ENCODE results near the gene RNF220.
A peak's percentile ranks its signal among the peaks of the same experiment; 100 is the strongest.

The RNF220 gene

DNA sequence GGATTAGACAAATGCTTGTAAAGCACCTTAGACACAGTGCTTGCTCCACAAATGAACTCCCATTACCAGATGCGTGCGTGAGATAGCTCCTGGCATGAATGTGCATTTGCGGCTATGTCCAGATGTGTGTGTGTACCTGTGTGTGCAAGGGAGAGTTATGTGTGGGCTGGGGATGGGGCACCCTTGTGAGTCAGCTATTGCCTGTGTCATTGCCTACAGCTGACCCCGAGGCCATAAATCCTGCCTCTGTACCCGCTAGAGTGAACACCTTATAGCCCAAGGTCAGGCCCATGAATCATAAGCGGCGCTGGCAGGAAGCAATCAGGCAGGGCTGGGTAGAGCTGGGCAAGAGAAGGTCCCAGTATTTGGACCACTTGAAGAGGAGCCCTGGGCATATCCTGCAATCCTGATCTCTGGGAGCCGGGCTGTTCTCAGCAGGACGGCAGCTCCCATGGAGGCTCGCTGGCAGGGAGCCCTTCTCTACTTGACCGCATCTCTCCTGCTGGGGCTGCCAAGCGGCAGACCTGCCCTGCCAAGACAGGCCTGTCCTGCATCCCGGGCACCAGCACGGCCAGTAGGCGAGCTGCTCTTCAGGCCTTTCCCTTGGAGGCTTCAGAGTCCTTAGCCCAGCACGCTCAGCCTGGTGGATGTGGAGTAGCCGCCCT is 182.9 kb downstream of the RNF220 start:
- peak; percentile 42 for DNase-seq (ENCODE audit: low read depth, low spot score)

DNA sequence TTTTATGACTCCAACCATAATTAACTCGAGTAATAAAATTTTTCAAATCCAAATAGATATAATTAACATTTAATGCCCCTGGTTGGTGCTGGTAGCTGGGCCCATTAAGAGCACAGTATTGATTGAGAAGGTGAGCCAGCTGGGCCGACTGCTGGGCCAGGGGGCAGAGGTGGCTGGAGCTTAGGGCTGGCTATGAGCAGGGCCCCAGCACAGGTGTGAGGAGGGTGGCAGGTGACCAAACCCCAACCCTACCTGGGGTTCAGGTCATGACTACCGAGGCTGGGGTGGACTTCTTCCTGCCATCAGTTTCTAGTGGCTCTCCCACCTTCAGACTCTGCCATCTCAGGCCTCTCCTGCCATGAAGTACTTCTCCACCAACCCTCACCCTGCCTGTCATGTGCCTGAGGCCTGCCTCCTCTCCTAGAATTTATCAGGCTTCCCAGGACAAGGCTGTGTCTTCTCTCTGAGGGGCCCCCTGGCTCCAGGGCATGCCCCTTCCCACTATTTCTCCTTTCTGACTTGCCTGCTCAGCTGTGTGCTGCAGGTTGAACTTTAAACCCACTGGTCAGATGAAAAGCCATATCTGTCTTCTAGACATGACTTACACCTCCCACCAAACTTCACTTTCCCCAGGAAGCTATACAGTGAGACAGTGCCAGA is 183.6 kb downstream of the RNF220 start:
- no peak for DNase-seq (ENCODE audit: low read depth, low spot score)

DNA sequence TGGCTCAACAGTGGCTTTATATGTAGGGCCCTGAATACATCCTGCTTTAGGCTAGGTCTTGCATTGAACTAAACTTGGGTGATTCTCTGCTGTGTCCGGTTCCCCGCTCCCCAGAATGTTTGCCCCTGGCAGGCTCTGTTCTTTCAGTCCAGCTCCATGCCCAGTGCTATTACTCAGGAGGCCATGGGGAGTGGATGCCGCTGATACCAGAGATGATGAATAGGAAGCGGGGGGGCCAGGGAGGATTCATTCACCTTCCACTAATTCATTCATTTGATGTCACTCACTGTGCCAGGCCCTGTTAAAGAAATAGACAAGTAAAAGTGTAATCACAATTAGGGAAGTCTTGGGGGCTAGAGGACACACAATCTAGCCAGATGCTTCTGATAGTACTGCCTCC is 185.4 kb downstream of the RNF220 start:
- DNase-seq (ENCODE audit: low read depth, low spot score) = no peak

DNA sequence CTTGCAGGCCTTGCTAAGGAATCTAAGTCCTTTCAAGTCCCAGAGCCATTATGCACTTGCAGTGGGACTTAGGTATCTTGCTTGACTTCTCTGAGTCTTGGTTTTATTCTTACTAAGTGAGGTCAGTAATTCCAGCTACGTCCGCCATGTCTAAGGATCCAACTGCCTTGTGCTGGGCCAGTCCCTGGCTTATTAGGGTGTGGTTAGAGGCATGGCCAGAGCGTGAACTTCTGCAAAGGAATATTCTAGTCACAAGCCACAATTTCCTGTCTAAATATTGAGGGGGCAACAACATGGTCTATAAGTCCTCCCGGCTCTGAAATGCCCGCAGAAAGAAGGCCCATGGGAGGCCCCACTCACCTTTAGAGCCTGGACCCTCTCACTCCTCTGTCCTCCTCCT is 186.3 kb downstream of the RNF220 start:
- no peak for DNase-seq (ENCODE audit: low read depth, low spot score)

DNA sequence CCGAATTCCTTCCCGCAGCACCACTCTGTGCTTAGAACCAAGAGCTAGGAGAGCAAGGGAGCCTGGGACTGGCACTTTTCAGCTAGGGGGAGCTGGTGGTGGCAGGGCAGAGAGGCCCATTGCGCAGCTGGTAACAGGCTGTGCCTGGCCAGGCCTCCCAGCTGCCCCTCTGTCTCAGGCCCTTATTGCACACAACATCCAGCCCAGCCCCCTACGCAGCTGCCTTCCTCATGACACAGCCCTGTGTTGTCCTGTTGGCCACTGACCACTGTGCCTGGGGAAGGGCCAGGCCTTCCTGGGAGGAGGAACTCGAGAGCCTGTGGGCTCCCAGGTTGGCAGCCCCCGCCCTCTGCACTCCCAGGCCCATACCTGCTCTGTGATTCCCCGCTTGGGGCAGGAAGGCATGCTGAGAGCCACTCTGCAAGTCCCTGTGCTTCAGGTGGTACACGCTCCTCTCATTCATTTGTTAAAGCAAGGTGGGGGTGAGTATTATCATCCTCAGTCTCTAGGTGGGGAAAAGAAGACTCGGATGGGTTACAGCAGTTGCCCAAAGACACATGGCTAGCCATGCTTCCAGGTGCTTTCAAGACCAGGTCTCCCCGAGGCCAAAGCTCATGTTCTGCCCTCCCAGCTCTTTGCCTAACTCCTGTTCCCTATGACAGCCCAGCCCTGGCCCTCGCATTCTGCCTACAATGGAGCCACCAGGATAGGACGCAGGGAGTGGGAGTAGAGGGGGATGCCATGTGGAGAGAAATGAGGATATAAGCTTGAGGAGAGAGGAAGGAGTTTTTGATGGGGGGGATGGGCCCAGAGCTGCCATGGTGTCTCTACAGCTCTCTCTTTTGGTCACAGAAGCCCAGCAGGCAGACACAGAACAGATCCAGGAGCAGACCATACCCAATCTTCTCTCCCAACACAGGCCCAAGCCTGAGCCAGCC is 187.4 kb downstream of the RNF220 start:
- no peak for DNase-seq (ENCODE audit: low read depth, low spot score)

DNA sequence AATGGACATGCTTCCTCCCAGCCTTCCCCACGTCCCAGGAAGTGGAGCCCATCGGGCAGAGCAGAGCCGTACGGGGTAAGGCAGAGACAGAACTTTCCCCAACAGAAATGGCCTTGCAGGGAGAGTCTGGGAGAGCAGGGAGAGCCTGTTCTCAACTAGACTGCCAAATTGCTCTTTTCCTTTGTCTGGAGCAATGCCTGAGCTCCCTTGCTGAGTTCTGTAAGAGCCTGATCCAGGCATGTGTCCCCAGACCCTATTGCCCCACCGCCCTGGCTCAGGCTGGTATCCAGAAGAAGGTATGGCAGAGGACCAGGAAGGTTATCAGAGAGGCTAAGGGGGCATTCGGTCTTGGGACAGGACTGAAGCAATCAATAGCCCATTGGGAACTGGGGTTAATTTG is 189.3 kb downstream of the RNF220 start:
- DNase-seq (ENCODE audit: low read depth, low spot score) = no peak

DNA sequence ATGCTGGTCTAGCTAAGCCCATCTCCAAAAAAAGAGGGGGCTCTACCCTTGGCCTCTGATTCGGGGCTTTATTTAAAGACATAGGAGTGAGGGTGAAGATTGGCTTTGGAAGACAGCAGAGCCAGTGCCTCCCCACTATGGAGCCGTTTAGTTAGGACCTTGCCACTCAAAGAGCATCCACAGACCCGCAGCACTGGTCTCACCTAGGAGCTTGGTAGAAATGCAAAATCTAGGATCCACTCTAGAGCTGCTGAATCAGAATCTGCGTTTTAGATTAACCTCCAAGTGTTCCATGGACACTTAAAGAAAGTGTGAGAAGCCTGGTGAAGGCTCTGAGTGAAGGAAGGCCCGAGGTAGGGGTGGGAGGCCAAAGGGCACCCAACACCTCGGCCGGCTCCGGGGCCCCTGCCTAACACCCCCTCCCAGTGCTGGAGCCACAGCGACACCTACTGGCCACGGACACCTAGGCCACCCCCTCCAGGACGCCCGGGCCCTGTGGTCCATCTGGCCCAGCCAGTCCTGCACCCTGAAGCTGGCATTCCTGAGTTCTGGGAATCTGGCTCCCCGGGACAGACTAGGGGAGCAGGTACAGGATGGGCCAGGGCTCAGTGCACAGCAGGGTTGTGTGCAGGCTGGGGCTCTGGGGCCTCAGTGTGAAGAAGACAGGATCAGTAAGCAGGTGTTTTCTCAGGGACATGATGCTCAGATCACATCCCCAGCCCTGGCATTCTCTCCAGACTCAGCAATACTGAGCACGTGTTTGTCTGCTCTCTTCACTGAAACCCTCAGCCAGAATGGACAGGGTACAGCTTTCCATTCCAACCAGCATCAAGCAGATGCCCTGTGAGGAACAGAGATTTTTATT is 190.0 kb downstream of the RNF220 start:
- peak; percentile 83 for DNase-seq (ENCODE audit: low read depth, low spot score)

DNA sequence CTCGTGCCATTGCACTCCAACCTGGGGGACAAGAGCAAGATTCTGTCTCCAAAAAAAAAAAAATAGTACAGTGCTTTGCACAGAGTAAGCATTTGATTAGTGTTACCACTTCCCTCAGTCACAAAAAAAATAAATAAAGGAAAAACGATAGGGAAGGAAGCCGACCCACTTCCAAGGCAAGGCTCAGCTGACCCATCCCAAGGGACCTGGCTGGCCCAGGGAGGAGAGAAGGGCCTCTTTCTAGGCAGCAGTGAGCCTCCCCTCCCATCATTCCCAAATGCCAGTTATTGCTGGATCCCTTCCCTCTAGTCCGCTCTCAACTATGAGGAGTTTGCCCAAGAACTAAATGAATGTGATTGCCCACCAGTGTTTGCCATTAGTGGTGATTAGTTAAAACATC is 191.5 kb downstream of the RNF220 start:
- DNase-seq (ENCODE audit: low read depth, low spot score) = no peak

DNA sequence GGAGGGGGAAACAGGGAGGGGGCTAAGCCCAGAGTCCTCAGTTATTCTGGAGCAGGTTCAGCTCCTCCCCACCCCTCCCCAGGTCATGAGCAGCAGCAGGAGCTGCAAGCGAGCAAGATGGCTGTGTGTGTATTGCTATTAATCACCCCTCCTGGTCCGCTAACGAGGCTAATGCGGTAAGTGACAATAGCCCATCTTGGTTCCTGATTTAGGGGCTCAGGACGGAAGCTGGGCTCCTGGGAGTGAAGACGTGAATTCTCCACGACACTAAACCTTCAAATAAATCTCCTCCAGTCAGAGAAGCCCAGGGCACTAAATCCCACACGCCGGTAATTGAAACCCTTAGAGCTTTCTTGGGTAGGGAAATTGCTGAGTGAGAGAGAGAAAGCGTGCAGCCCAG is 193.1 kb downstream of the RNF220 start:
- no peak for DNase-seq (ENCODE audit: low read depth, low spot score)

DNA sequence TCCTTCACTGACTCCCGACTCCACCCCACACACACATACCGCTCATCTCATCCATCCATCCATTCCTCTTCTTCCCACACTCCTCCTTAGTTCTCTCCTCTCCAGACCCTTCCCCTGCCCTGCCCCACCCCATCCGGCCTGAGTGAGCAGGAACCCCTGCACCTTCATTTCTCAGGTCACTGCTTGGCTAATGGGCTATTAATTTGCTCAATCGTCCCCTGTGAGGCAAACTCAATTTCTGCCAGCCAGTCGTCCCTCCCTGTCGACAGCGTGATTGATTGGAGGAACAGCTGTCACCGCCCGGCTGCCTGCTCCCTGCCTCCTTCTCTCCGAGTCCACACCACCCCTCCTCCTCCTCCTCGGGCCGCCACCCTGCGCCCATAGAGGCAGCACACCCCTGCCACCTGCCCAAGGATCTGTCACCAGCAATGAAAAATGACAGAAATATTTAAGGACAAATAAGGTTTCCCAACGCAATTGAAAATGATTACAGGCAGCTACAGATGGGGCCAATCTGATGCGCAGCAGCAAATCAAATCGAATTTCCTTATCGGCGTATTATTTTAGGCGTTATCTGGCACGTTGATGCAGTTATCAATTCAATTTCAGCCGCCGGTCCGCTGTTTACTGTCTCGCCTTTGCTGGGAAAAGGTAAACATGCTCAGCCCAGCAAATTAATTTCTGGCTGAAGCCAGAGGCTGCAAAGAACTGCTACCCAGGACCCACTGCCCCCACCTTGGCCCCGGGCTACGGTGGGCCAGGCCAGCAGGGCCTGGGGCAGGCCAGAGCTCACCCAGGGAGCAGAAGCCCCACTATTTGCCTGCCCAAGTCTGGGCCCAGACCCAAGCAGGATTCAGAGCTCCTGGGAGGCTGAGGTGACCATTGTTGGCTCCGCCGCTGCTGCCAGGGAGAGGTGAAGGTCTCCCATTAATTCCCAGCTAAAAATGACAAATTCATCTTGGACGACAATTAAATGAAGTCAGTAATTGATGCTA is 197.9 kb downstream of the RNF220 start:
- DNase-seq (ENCODE audit: low read depth, low spot score) = no peak

DNA sequence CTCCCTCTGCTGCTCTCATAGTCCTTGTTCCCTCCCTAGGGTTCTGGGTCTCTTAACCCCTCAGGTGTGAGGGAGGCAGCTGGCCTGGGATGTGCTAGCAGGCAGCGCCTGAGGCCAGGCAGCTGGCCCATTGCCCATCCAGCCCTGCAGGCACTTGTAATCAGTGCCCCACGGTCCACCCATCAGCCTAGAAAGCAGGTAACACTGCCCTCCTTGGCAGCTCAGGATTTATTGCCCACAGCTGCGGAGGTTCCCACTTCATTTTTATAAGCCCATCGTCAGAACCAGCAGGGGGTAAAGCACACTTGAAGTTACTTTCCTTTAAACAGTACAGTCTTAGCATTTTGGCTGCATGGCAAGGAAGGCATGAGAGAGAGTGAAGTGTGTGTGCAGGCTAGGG is 198.7 kb downstream of the RNF220 start:
- DNase-seq (ENCODE audit: low read depth, low spot score) = no peak

DNA sequence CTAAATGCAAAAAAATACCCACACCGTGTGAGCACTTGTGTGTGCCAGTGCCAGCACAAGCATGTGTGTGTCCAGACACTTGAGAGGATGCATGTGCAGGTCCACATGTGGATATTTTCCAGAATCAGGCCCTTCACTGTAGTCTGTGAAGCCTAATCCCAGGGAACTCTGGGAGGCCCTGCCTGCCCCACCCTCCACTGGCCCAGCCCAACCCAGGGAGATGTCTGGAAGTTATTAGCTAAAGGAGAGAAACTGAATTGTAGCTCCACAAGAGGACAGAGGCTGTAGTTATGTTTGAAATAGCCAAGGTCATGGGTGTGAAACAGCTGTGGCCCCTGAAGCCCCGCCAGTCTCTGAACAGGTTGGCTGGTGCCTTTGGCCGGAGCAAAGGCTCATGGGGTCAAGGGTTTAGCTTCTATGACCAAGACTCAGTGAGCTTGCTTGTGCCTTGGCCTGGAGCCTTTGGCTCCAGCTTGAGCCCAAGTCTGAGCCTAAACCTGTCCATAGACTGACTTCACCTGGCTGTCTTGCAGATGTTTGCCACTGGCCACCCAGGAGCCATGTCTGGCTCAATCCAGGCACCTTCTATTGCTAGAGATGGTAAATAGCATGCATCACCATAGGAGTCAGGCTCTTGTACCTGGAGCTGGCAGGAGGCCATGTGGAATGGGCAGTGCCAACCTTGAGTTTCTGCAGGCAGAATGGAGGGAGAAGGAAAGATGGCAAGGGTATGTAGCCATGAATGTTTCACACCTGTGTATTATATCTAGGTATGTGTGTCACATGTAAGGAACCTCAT is 199.3 kb downstream of the RNF220 start:
- no peak for DNase-seq (ENCODE audit: low read depth, low spot score)

DNA sequence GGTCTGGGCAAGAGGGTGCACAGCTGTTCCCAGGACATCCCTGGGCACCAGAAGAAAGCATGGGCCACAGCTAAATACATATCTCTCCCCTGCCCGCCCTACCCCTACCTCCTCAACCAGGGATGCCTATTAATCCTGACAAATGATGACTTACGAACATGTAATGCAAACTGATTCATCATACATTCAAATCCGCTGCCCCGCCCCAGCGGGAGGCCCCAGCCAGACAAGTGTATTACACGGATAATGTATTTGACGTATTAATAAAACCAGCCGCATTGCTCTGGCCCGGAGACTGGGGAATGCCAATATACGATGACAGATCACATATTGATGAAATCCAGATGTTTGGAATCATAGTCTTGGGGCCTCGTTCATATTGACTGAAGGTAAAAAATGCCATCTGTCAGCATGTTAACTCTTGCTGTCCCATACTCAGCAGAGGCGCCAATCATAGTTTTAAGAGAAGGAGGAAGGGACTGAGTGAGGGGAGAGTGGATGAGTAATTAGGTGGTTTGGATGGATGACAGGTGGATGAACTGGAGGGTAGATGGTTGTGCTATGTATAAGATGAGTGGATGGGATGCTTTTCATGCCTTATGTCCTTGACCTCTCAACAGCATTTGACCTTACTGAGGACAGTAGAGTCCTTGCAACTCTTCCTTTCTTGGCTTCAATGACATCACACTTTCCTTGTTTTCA is 201.0 kb downstream of the RNF220 start:
- no peak for DNase-seq (ENCODE audit: low read depth, low spot score)

DNA sequence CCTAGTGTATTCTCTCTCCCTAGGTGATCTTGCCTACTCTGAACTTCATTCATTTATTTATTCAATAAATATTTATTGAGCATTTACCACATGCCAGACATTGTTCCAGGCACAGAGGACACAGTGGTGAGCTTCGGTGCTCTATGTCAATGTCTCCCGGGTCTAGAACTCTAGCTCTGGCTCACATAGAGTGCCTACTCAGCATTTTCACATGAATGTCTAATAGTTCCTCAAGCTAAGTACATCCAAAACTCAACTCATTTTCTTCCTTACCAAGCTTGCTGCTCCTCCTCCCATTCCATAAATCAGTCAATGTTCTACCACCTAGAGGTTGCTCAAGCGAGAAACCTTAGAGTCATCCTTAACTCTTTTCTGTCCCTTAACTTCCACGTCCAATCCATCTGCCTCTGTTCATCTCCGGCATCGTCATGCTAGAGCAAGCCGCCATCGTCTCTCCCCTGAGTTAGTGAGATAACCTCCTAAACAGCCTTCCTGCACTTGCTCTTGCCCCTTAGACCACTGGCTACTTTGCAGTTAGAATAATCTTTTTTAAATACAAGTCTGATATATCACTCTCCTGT is 201.7 kb downstream of the RNF220 start:
- DNase-seq (ENCODE audit: low read depth, low spot score) = no peak

DNA sequence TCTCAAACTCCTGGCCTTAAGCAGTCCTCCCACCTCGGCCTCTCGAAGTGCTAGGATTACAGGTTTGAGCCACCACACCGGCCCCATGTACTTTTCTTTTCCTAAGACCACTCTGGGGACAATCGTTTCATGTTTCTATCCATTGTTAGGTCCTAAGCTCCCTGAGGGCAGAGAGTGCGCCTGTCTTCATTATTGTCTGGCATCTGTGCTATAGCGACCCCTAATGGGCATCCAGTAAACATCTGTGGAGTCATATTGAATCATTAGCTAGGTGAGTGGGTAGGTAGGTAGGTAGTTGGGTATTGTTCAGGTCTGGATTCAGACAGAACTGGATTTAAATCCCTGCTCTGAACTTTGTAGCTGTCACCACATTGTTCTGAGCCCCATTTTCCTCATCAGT is 203.1 kb downstream of the RNF220 start:
- no peak for DNase-seq (ENCODE audit: low read depth, low spot score)

DNA sequence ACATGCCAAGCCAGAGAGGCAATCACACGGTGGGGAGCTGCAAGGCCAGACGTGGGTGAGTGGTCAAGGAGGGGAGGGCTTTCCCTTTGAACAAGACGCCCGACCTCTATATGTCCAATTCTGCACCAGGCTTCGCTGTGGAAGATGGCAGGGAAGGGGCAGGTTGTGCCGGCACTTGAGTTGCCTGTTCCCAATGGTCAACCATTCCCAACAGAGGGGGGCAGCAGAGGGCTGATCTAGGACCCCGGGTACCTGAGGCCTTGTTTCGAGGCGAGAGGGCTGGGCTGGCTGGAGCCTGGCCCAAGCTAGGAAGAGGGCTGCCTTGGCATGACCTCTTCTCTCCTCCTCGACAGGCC is 204.3 kb downstream of the RNF220 start:
- DNase-seq (ENCODE audit: low read depth, low spot score) = peak; percentile 49

DNA sequence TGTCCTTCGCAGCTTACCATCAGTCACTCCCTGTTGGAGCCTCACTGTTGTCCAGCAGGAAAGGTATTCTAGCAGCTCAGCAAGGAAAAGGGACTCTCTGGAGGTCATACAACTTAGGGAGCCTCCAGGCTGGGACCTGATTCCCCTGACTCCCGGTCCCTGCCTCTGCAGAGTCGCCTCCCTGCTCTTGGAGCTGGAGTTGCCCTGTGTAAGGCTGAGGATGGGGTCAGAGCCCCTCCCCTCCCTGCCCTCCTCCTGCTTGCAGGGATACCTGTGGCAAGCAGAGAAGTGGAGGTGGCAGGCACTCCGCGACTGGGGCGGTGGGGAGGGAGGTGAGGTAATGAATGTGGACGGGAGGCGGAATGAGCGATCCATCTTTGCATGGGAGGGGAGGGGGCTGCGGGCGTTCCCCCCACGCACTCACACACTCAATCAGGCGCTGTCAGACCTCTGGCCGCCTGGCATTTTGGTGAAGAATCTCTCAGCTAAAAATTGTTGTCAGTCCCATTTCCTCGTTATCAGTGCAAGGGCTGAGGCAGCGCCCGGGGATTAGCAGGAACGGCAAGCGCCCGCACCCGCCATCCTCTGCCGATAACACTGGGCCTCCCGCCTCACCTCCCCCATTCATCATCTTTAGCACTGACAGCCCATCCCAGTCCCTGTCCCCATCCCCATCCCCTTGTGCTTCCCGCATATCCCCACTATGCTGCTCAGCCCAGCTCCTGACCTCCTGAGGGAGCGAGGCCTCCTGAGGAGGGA is 204.9 kb downstream of the RNF220 start:
- DNase-seq (ENCODE audit: low read depth, low spot score) = no peak

Data from astrocyte of the hippocampus (primary cell).